ENCODE data around the gene FEM1C. TPM values are rescaled to one million over a fixed set of nuclear protein-coding genes. Genes with fewer than 3 reads are reported as not detected.

The FEM1C gene
- total RNA-seq, 1 donor from 2014 or later = 19.8 TPM

- intact Hi-C loops (cut with micrococcal nuclease) = loop anchor here (1.0 to 10.0 kb wide), 2 partner anchors 11 to 1033 kb away; partner anchors contain the start of gene SEMA6A
- no peak for DNase-seq
- no peak for ATAC-seq (ENCODE audit: low read depth)
- Mint-ChIP-seq H3K4me1 (peaks cover 73% of the 10 kb centered on the region), H3K27me3 (no peaks in the 10 kb centered on the region), H3K27ac (no peak overlapping the region), H3K9me3 (no peaks in the 10 kb centered on the region), H3K36me3 (ENCODE audit: low read depth) (peaks cover 63% of the 10 kb centered on the region), H3K4me3 (peak overlapping the region; percentile 98)
- TF ChIP-seq, protein P1, sequence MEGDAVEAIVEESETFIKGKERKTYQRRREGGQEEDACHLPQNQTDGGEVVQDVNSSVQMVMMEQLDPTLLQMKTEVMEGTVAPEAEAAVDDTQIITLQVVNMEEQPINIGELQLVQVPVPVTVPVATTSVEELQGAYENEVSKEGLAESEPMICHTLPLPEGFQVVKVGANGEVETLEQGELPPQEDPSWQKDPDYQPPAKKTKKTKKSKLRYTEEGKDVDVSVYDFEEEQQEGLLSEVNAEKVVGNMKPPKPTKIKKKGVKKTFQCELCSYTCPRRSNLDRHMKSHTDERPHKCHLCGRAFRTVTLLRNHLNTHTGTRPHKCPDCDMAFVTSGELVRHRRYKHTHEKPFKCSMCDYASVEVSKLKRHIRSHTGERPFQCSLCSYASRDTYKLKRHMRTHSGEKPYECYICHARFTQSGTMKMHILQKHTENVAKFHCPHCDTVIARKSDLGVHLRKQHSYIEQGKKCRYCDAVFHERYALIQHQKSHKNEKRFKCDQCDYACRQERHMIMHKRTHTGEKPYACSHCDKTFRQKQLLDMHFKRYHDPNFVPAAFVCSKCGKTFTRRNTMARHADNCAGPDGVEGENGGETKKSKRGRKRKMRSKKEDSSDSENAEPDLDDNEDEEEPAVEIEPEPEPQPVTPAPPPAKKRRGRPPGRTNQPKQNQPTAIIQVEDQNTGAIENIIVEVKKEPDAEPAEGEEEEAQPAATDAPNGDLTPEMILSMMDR (IDR thresholded peaks at IDR 0.05) = no peak
- POLR2A ChIA-PET = interaction anchor here (3.4 to 3.9 kb wide), 2 partner anchors 36 to 60 kb away, joined by 25 to 31 read pairs; partner anchors contain the start of gene TICAM2
- CTCF ChIA-PET = no interaction called here
These were observed 2.5 kb downstream of the FEM1C start for GRCh38 chr5:115542086-115542485.

- DNase-seq = no peak
- TF ChIP-seq, protein P1 (IDR thresholded peaks at IDR 0.05) = no peak
- ChIA-PET POLR2A (no interaction called here), CTCF (no interaction called here)
- peaks cover 68% of the 10 kb centered on the region for H3K36me3 Mint-ChIP-seq (ENCODE audit: low read depth)
- no peaks in the 10 kb centered on the region for H3K27me3 Mint-ChIP-seq
- intact Hi-C loops (cut with micrococcal nuclease) = loop anchor here (1.0 to 10.0 kb wide), 2 partner anchors 10 to 1033 kb away; partner anchors contain the start of gene SEMA6A
- ATAC-seq (ENCODE audit: low read depth) = no peak
- no peak overlapping the region for H3K27ac Mint-ChIP-seq
- H3K9me3 Mint-ChIP-seq = no peaks in the 10 kb centered on the region
- H3K4me1 Mint-ChIP-seq = peaks cover 78% of the 10 kb centered on the region
- peak overlapping the region; percentile 98 for H3K4me3 Mint-ChIP-seq
These were observed 3.0 kb downstream of the FEM1C start for GRCh38 chr5:115541611-115542010.

GRCh38 chr5:115535479-115536035 lies 9.0 kb downstream of the FEM1C start:
- Mint-ChIP-seq H3K9me3 (peaks cover 6% of the 10 kb centered on the region), H3K36me3 (ENCODE audit: low read depth) (peaks cover 73% of the 10 kb centered on the region), H3K4me1 (peaks cover 84% of the 10 kb centered on the region), H3K27me3 (no peaks in the 10 kb centered on the region), H3K27ac (no peak overlapping the region), H3K4me3 (no peak overlapping the region)
- no peak for ATAC-seq (ENCODE audit: low read depth)
- POLR2A ChIA-PET = no interaction called here
- TF ChIP-seq, protein P1 (IDR thresholded peaks at IDR 0.05) = no peak
- CTCF ChIA-PET = interaction anchor here (0.7 kb wide), 1 partner anchor 39 kb away, joined by 4 read pairs; no protein-coding TSS in a partner anchor
- intact Hi-C loops (cut with micrococcal nuclease) = no loop called here
- DNase-seq = no peak

DNA sequence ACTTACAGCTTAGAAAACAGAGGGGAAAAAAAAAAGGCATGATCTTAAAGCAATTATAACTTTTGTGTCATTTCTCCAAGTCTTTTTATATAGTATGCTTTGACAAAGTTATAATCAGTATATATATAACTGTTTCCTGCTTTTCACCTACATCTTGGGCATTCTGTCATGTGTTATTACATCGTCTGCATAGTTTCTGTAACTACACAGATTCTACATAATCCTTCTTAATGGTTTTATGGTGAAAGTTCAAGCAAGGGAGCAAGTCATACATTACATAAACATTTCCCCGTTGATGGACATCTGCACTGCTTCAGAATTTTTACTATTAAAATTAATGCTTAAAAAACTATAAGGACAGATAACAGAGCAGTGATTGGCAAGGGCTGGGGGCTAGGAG lies 12.1 kb downstream of the FEM1C start:
- TF ChIP-seq, protein P1 (IDR thresholded peaks at IDR 0.05) = no peak
- Mint-ChIP-seq H3K4me3 (no peak overlapping the region), H3K36me3 (ENCODE audit: low read depth) (peaks cover 53% of the 10 kb centered on the region), H3K27me3 (no peaks in the 10 kb centered on the region), H3K27ac (no peak overlapping the region), H3K9me3 (peaks cover 6% of the 10 kb centered on the region), H3K4me1 (peaks cover 73% of the 10 kb centered on the region)
- ChIA-PET POLR2A (no interaction called here), CTCF (no interaction called here)
- ATAC-seq (ENCODE audit: low read depth) = no peak
- intact Hi-C loops (cut with micrococcal nuclease) = no loop called here
- no peak for DNase-seq

GRCh38 chr5:115531787-115532367 lies 12.7 kb downstream of the FEM1C start:
- H3K36me3 Mint-ChIP-seq (ENCODE audit: low read depth) = peaks cover 51% of the 10 kb centered on the region
- H3K27me3 Mint-ChIP-seq = no peaks in the 10 kb centered on the region
- CTCF ChIA-PET = no interaction called here
- TF ChIP-seq, protein P1 (IDR thresholded peaks at IDR 0.05) = no peak
- DNase-seq (no peak), ATAC-seq (ENCODE audit: low read depth) (no peak)
- POLR2A ChIA-PET = no interaction called here
- H3K9me3 Mint-ChIP-seq = peaks cover 6% of the 10 kb centered on the region
- no peak overlapping the region for H3K4me3 Mint-ChIP-seq
- intact Hi-C loops (cut with micrococcal nuclease) = loop anchor here (1.0 kb wide), 1 partner anchor 10 kb away; no protein-coding TSS in a partner anchor
- no peak overlapping the region for H3K27ac Mint-ChIP-seq
- H3K4me1 Mint-ChIP-seq = peaks cover 71% of the 10 kb centered on the region

All from activated B cell treated with CpG ODN at 0.5 μM for 24 hours (primary cell).